ENCODE measurements around the gene IRX1. TPM values are rescaled to one million over a fixed set of nuclear protein-coding genes. Genes with fewer than 3 reads are reported as not detected.

Gene IRX1
- total RNA-seq, 1 experiment from 2014 or later = 4.1 TPM

GRCh38 chr5:3598769-3599211 lies 3.2 kb downstream of the IRX1 start:
- no peak overlapping the region for H3K27ac ChIP-seq (ENCODE audit: insufficient read length, low read depth, low read length)
- no CpG with 5 or more reads among the region's 12 CpGs for WGBS (ENCODE audit: extremely low coverage, insufficient read length, low lambda C conversion rate)
- Mint-ChIP-seq H3K9me3 (peaks cover 2 to 9% of the 10 kb centered on the region in 2 experiments; a peak in 2 of 5 replicates), H3K4me3 (peak overlapping the region; percentile 45 to 81), H3K4me1 (peaks cover 41 to 46% of the 10 kb centered on the region in 2 experiments), H3K27me3 (ENCODE audit: low read depth) (peaks cover 93% of the 10 kb centered on the region), H3K27ac (no peak overlapping the region; a peak in 1 of 7 replicates), H3K36me3 (ENCODE audit: insufficient read depth in 1 of 3, low read depth in 3 of 3) (peaks cover 0 to 2% (median 0%) of the 10 kb centered on the region in 3 experiments; a peak in 2 of 7 replicates)
- H3K79me2 ChIP-seq (ENCODE audit: insufficient read depth, low read length) = no peaks in the 10 kb centered on the region
- no peak overlapping the region for H2AK5ac ChIP-seq (ENCODE audit: insufficient read length, low read length)
- no peak overlapping the region for H3K18ac ChIP-seq (ENCODE audit: insufficient read length, low read depth, low read length)
- H4K5ac ChIP-seq (ENCODE audit: insufficient read length, low read depth, low read length) = no peak overlapping the region
- no peak overlapping the region for H2BK5ac ChIP-seq (ENCODE audit: insufficient read length, low read length)
- H3K23ac ChIP-seq (ENCODE audit: insufficient read length, low read depth, low read length) = no peak overlapping the region
- peaks cover 81% of the 10 kb centered on the region for H3K27me3 ChIP-seq (ENCODE audit: insufficient read depth, low read length)
- H3K79me1 ChIP-seq (ENCODE audit: insufficient read depth, low read depth, low read length, poor library complexity, severe bottlenecking) = no peaks in the 10 kb centered on the region
- H3K9ac ChIP-seq (ENCODE audit: extremely low read depth, insufficient read length, low read length) = no peak overlapping the region
- H3K4ac ChIP-seq (ENCODE audit: low read depth, low read length) = no peak overlapping the region
- peak overlapping the region; percentile 60 for H3K4me2 ChIP-seq (ENCODE audit: insufficient read depth, insufficient read length, low read length)
- TF ChIP-seq CTCF (conservative IDR thresholded peaks at IDR 0.05) = no peak
- no peak overlapping the region for H4K8ac ChIP-seq (replicated peaks; ENCODE audit: insufficient read length, low read depth, low read length)
- H3K4me1 ChIP-seq (ENCODE audit: insufficient read depth, low read length) = 0 out of 2 replicates have a peak, but pooled peaks cover 2% of the 10 kb centered on the region
- H2BK120ac ChIP-seq (ENCODE audit: low read depth, low read length, poor library complexity, severe bottlenecking) = no peak overlapping the region
- H2BK12ac ChIP-seq (ENCODE audit: insufficient read length, low read depth, low read length) = no peak overlapping the region
- H3T11ph ChIP-seq (ENCODE audit: low read length) = no peak overlapping the region
- H4K91ac ChIP-seq (ENCODE audit: insufficient read length, low read depth, low read length) = no peak overlapping the region
- H3K56ac ChIP-seq (ENCODE audit: insufficient read length, low read depth, low read length) = no peak overlapping the region
- H3K23me2 ChIP-seq (ENCODE audit: insufficient read length, low read depth, low read length, poor library complexity, severe bottlenecking) = peaks cover 20% of the 10 kb centered on the region
- no peak overlapping the region for H2BK20ac ChIP-seq (ENCODE audit: low read depth, low read length, poor library complexity, severe bottlenecking)
- no peak overlapping the region for H3K14ac ChIP-seq (ENCODE audit: insufficient read depth, low read length)
- no peak overlapping the region for H2AFZ ChIP-seq (ENCODE audit: low read length)
- peak; percentile 36 for DNase-seq
- H2BK15ac ChIP-seq (ENCODE audit: low read depth, low read length) = no peak overlapping the region
- H4K20me1 ChIP-seq (ENCODE audit: control insufficient read depth, insufficient read depth, insufficient read length) = no peaks in the 10 kb centered on the region
- H3K9me3 ChIP-seq (ENCODE audit: control insufficient read depth, low read depth, low read length) = no peaks in the 10 kb centered on the region

Data from H9 (cell line).